Lower lobe of right lung (tissue), 2 donors: Measurements from ENCODE around the gene KRT6B. TPM values are rescaled to one million over a fixed set of nuclear protein-coding genes. Genes with fewer than 3 reads are reported as not detected.
"Not testable (repeated sequence)": the region's sequence is repeated elsewhere in the genome, so short reads cannot be mapped to it uniquely, and the experiment has no call there.

Experiments
- ATAC-seq, 2 donors: fragments of 200-7000 bp; cut with Tn5 transposase; one replicate each; pipeline ENCODE4 v1.9.1; 2020 to 2022; ENCODE audit warnings: mild to moderate bottlenecking in 2 of 2, moderate library complexity in 2 of 2
- DNase-seq: peaks from one replicate; pipeline ENCODE4 v3.0.0-alpha.2; 2020
- H3K27ac ChIP-seq: fragments of 200-600 bp; one replicate; pipeline ENCODE4 v1.8.0; 2022
- H3K27me3 ChIP-seq: fragments of 200-600 bp; one replicate; pipeline ENCODE4 v1.8.0; 2022; ENCODE audit warnings: low read depth
- H3K36me3 ChIP-seq: fragments of 200-600 bp; one replicate; pipeline ENCODE4 v1.8.0; 2022; ENCODE audit warnings: mild to moderate bottlenecking
- H3K4me1 ChIP-seq: fragments of 200-600 bp; one replicate; pipeline ENCODE4 v1.8.0; 2022
- H3K4me3 ChIP-seq: fragments of 200-600 bp; one replicate; pipeline ENCODE4 v1.8.0; 2022; ENCODE audit warnings: mild to moderate bottlenecking
- H3K9me3 ChIP-seq: fragments of 200-600 bp; one replicate; pipeline ENCODE4 v1.8.0; 2022
- CTCF ChIP-seq: fragments of 200-600 bp; IDR thresholded peaks from one replicate; pipeline ENCODE4 v1.8.0; 2022; ENCODE audit warnings: antibody characterized with exemption, mild to moderate bottlenecking
- intact Hi-C: fragments of 100-400 bp; cut with DNase I; formaldehyde crosslinking; loops from one replicate; pipeline ENCODE4 v1.11.0; 2022
- long read RNA-seq: library from polyadenylated mRNA; unstranded; transcript quantifications from one replicate; pipeline ENCODE4 v2.0.0, GENCODE V29; 2021
- total RNA-seq: library from RNA; stranded (reverse); fragmentation: NEBNext Ultra II Directional; extraction: Animal tissue kit (Norgen Biotek cat#: 25700); gene quantifications from one replicate; pipeline ENCODE4 v1.2.1, GENCODE V29; 2021
- donor health status: DM: no; HTN: yes; CAD: no; lungs with severe emphysema.

The KRT6B gene
- not detected for total RNA-seq
- long read RNA-seq, result 0 reads

- no peak for TF ChIP-seq CTCF
- Histone ChIP-seq H3K4me1 (no peaks in the 10 kb centered on the region), H3K9me3 (no peaks in the 10 kb centered on the region), H3K4me3 (no peak within 1 kb of the TSS), H3K27ac (no peak within 1 kb of the TSS), H3K36me3 (no peaks in the 10 kb centered on the region), H3K27me3 (no peaks in the 10 kb centered on the region)
- ATAC-seq, result no peak
- no peak for DNase-seq
- intact Hi-C loops, result no loop called here
These were observed at the start of gene KRT6B for GRCh38 chr12:52452101-52452500. Gene KRT6B (minus strand): TSS chr12:52452146. CDS start chr12:52452078, 68 bp downstream.

- H3K4me1 ChIP-seq, result no peaks in the 10 kb centered on the region
- intact Hi-C loops, result no loop called here
- no peak for TF ChIP-seq CTCF
- no peaks in the 10 kb centered on the region for H3K9me3 ChIP-seq
- no peak for DNase-seq
- no peak for ATAC-seq
- no peaks in the 10 kb centered on the region for H3K27me3 ChIP-seq
- no peak overlapping the region for H3K4me3 ChIP-seq
- H3K27ac ChIP-seq, result no peak overlapping the region
- H3K36me3 ChIP-seq, result no peaks in the 10 kb centered on the region
These were observed 49.5 kb upstream of the KRT6B start for GRCh38 chr12:52501490-52501889.

- H3K9me3 ChIP-seq, H3K27me3 ChIP-seq, intact Hi-C loops, H3K4me3 ChIP-seq, DNase-seq, H3K4me1 ChIP-seq, H3K36me3 ChIP-seq, H3K27ac ChIP-seq, ATAC-seq: not testable (repeated sequence)
These were observed 48.6 kb upstream of the KRT6B start for GRCh38 chr12:52500574-52500973.

GRCh38 chr12:52499806-52500560, 48.0 kb upstream of the KRT6B start:
- ATAC-seq, result no peak
- peaks cover 11% of the 10 kb centered on the region for H3K4me1 ChIP-seq
- no peak overlapping the region for H3K27ac ChIP-seq
- no peaks in the 10 kb centered on the region for H3K27me3 ChIP-seq
- H3K4me3 ChIP-seq, result no peak overlapping the region
- no peak for DNase-seq
- intact Hi-C loops, result no loop called here
- no peaks in the 10 kb centered on the region for H3K9me3 ChIP-seq
- no peak for TF ChIP-seq CTCF
- no peaks in the 10 kb centered on the region for H3K36me3 ChIP-seq

GRCh38 chr12:52498946-52499345, 47.0 kb upstream of the KRT6B start:
- H3K9me3 ChIP-seq, result no peaks in the 10 kb centered on the region
- intact Hi-C loops, result no loop called here
- H3K4me3 ChIP-seq, result no peak overlapping the region
- no peaks in the 10 kb centered on the region for H3K27me3 ChIP-seq
- DNase-seq (no peak), ATAC-seq (no peak)
- TF ChIP-seq CTCF, result no peak
- H3K4me1 ChIP-seq, result peaks cover 17% of the 10 kb centered on the region
- H3K36me3 ChIP-seq, result no peaks in the 10 kb centered on the region
- no peak overlapping the region for H3K27ac ChIP-seq

GRCh38 chr12:52497975-52498374, 46.0 kb upstream of the KRT6B start:
- H3K4me3 ChIP-seq, result no peak overlapping the region
- peaks cover 17% of the 10 kb centered on the region for H3K4me1 ChIP-seq
- no peak for DNase-seq
- no peaks in the 10 kb centered on the region for H3K9me3 ChIP-seq
- no peak overlapping the region for H3K27ac ChIP-seq
- H3K27me3 ChIP-seq, result no peaks in the 10 kb centered on the region
- no peak for TF ChIP-seq CTCF
- intact Hi-C loops, result no loop called here
- no peaks in the 10 kb centered on the region for H3K36me3 ChIP-seq
- no peak for ATAC-seq
